Sigmoid colon (tissue), 4 donors: ENCODE results near the gene TEX19.

Experiments used
- CTCF ChIP-seq, 4 experiments: fragments of 450-650 bp in 3 of 4; fragments of 200-600 bp in 1 of 4; IDR thresholded peaks; one replicate each; pipeline ENCODE4 v1.5.1; 2016 to 2019; ENCODE audit warnings: antibody characterized with exemption in 4 of 4, mild to moderate bottlenecking in 3 of 4, moderate library complexity in 2 of 4
- EP300 ChIP-seq, 4 donors: sonication (generic); formaldehyde crosslinking; IDR thresholded peaks; one replicate each; pipeline ENCODE4 v1.6.1; 2017; ENCODE audit warnings: antibody characterized with exemption in 4 of 4
- POLR2A ChIP-seq, 2 donors: fragments of 450-650 bp; IDR thresholded peaks; one replicate each; pipeline ENCODE4 v1.6.1; 2016; ENCODE audit warnings: antibody characterized with exemption in 2 of 2, mild to moderate bottlenecking in 2 of 2, moderate library complexity in 2 of 2
- POLR2AphosphoS5 ChIP-seq, 4 donors: sonication (generic); formaldehyde crosslinking; IDR thresholded peaks; one replicate each; pipeline ENCODE4 v1.6.1; 2017; ENCODE audit warnings: antibody characterized with exemption in 4 of 4

- TF ChIP-seq CTCF (IDR thresholded peaks at IDR 0.05) (no peak), POLR2A (IDR thresholded peaks at IDR 0.05) (no peak), EP300 (IDR thresholded peaks at IDR 0.05) (no peak), POLR2AphosphoS5 (IDR thresholded peaks at IDR 0.05) (no peak)
Observed at GRCh38 chr17:82351254-82351712, 7.8 kb upstream of the TEX19 start.
